Measurements from ENCODE around the gene NQO1.
"Not testable (repeated sequence)": the region's sequence is repeated elsewhere in the genome, so short reads cannot be mapped to it uniquely, and the experiment has no call there.

NQO1 gene

GRCh38 chr16:69726313-69727060 lies at the start of gene NQO1:
TSS of gene NQO1 (minus strand) at chr16:69726560. CDS start at chr16:69726439, 121 bp downstream.
- peak; percentile 90 for DNase-seq

DNA sequence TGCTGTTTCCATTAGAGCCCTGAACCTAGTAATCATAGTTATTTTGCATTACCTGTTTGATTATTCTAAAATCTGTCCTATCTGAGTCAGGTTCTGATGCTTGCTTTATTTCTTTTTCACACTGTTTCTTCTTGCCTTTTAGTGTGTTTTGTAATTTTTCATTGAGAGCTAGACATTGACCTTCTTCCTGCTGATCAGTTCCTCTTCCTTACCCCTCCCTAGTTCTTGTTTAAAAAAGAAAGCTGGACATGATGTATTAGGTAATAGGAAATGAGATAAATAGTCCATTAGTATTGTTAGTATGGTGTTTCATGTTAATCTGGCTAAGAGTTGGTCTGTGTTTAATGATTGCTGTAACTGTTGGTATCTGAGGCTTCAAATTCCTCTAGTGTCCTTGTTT lies 49.2 kb upstream of the NQO1 start:
- no peak for DNase-seq

- no peak for DNase-seq
Measured at GRCh38 chr16:69773260-69773947, 47.0 kb upstream of the NQO1 start.

- DNase-seq, result no peak
Measured at GRCh38 chr16:69771651-69771967, 45.2 kb upstream of the NQO1 start.

DNA sequence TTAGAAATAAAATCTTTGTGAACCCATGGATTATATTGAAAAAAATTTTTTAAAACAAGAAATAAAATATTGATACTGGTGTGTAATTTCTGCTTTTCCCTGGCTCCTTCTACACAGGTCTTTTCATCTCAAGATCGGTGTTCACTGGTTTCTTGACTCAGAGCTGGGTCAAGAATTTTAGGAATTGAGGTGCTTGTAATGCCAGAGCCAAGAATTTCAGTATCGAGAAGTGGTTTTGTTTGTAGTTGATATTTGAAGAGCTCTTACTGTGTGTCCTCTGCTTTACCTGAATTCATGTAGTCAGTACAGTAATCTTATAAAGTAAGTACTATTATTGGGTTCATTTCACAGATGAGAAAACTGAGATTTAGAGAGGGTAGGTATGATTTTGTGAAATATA lies 43.0 kb upstream of the NQO1 start:
- DNase-seq, result no peak

GRCh38 chr16:69768666-69769065 lies 42.3 kb upstream of the NQO1 start:
- no peak for DNase-seq

DNA sequence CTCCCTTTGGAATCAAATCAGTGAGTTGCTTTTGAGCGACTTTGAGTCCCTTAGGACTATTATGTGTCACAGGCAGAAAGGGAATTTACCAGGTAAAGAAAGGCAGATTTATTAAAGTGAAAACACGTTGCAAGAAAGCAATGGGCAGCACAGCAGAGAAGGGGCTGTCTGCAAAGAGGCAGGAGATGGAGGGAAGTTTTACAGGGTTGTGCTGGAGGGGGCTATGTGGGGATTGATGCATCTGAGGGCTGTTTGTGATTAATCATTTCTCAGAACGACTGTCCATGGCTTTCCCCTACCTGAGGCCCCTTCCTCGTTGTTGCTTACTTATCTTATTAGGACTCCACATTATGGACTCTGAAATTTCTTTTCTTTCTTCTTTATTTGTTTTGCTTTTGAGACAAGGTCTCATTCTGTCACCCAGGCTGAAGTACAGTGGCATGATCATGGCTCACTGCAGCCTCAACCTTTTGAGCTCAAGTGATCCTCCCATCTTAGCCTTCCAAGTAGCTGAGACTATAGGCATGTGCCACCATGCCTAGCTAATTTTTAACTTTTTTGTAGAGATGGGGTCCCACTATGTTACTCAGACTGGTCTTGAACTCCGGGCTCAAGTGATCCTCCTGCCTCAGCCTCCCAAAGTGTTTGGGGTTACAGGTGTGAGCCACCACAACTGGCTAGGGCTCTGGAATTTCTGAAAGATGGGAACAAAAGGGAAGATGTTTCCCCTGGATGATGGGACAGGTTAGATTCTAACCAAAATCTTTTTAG lies 41.3 kb upstream of the NQO1 start:
- no peak for DNase-seq

DNA sequence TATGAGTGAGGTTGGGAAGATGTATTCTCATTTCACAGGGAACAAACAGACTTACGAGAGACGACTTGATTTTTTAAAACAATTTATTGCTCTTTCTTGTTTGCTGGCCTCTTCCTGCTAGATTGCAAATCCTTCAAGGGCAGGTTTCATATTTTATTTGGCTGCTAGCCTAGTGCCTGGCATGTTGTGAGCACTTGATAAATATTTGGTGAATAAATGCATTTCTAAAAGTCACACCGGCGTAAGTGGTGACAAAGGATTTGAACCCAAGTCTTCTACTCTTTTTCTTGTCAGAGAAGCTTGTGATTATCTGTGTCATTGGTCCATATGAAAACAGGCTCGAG lies 37.2 kb upstream of the NQO1 start:
- no peak for DNase-seq

DNA sequence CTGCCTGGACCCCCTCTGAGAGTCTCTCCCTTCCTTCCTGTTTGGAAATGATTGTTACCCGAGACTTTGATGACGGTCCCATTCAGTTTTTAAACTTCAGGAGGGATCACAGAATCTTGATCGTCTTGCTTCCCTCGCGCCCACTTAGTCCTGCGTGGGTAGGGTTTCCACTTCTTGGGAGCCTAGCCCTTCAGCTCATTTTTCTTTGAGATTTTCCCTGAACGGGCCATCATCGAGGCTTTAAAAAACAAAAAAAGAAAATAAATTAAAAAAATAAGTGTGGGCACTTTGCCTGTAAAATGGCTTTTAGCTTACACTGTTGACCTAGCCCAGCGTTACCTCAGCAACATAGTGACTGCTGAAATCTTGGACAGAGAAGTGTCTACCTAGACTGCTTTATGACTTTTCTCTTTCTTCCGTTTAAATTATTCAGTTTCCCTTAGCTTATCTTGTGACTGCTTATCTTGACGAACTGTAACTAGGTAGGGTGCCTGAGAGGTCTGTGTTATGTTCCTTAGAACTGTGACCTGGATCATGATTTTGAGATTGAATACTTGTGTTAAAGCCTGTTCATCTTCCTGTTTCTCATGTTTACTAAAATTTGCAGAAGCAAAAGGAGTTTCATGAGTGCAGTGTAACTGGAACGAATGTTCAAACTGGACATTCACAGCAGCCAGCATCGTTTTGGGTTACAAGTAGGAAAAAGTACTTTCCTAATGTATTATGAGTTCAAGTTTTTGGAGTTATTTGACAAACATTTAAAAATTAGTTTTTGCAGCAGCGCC lies 36.6 kb upstream of the NQO1 start:
- no peak for DNase-seq

GRCh38 chr16:69761983-69762813 lies 35.8 kb upstream of the NQO1 start, which contains the start of gene WWP2:
TSS of gene WWP2 (plus strand) at chr16:69762332. CDS start at chr16:69787011, 24,679 bp downstream.
- DNase-seq, result peak; percentile 76

DNA sequence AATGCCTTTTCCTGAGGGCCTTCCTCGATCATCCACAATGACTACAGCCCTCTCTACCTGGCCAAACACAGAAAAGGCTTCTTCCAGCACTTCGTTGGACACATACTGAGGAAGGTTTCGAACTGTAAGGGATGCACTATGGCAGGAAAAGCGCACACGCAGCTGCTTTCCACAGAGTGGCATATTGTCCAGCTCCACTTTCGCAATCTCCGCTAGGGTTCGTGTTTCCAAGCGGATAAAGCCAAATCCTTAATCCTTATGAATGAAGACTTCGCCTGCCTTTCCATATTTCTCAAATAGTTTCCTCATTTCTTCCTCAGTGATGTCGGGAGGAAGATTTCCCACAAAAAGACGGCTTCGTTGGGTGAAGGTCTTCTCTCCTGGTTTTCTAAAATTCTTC lies 31.0 kb upstream of the NQO1 start:
- DNase-seq, result not testable (repeated sequence)

DNA sequence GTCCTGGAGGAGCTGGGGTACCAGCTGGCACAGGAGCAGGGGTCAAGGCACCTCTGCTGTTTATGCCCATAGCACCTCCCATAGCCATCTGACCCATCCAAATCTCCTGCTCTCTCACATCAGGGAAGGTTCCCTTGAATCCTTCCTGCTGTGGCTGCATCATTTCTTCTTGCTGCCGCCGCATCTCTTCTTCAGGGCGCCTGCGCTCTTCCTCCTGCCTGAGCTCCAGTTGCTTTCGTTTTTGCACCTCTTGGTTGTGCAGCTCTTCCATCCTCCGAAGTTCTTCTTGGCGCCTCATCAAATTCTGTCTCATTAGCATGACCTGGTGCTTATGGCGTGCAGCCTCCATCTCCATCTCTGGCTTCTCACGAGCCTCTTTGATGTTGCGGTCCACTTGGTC lies 30.3 kb upstream of the NQO1 start:
- no peak for DNase-seq

- DNase-seq, result peak; percentile 97
Measured at GRCh38 chr16:69754469-69755310, 28.3 kb upstream of the NQO1 start, which contains the start of gene NOB1. TSS of gene NOB1 (minus strand) at chr16:69754926. CDS start at chr16:69754910, 16 bp downstream.

- DNase-seq, result no peak
Measured at GRCh38 chr16:69754143-69754468, 27.7 kb upstream of the NQO1 start.

DNA sequence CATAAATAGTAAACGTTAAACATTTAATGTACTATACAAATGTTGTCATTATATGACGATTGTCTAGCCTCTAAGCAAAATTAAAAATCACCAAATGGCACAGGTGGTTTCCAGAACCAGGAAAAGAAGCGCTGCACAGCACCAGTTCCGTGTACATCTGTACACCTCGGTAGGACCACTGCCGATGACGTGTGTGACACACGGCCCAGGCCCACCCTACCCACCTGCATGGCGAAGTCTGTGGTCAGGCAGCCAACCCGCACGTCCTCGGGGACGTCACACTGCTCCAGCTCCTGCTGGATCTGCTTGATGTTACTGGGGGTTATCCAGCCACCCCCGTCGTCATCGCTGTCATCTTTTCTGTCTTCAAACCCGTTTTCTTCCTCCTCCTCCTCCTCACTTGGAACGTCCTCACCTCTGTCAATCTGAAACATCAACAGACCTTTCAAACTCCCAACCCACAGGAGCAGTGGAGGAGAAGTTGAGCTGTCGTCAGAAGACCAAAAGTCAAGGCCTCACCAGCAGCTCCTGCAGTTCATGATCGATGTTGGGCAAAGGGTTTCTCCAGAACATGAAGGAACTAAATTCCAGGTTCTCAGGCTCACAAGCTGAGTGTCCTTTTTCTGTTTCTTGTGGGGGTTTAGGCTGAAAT lies 22.5 kb upstream of the NQO1 start:
- no peak for DNase-seq

DNA sequence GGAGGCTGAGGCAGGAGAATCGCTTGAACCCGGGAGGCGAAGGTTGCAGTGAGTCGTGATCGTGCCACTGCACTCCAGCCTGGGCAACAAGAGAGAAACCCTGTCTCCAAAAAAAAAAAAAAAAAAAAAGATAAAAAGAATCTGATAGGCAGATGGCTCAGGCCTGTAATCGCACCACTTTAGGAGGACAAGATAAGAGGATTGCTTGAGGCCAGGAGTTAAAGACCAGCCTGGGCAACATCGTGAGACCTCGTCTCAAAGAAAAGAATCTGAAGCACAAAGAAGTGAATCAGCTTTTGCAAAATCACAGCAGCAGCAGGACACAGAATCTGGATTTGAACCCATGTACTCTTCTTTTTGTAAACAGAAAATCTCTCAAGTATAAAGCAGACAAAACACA lies 20.8 kb upstream of the NQO1 start:
- DNase-seq, result no peak

DNA sequence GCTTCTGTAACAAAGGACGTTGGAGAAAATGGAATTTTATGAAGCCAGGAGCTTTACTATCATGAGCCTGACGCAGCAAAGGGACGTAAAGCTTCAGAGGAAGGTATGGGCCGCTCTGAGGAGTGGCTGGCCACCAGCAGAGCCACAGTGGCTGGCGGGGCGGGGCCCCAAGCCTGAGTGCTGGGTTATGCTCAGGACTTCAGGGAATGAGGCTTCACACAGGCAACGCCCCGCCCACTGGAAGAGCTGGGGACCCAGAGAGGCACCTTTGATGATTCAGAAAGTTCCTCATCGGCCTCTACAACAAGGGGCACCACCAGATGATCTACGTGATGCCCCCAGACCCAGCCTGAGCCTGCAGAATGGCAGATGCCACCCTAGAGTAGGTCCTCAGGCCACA lies 19.6 kb upstream of the NQO1 start:
- DNase-seq, result no peak

DNA sequence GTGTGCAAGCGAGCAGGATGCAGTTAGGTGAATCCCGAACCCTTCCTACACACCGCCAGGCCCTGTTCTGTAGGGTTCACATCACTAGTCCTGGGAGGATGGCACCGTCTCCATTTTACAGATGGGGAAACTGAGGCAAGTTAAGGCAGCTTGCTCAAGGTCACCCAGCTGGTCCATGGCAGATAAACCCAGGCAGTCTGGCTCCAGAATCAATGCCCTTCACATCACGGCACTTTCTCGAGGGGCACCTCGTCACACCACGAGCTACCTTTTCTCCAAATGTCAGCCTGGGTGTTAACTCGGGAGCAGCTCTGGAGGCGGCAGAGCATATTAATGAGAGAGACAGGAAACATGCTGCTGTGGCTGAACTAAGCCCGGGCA lies 18.9 kb upstream of the NQO1 start:
- no peak for DNase-seq

GRCh38 chr16:69744363-69745231 lies 18.2 kb upstream of the NQO1 start:
- no peak for DNase-seq
